WTC11 (cell line): ENCODE data around the gene AKR1C3. TPM values are rescaled to one million over a fixed set of nuclear protein-coding genes. Genes with fewer than 3 reads are reported as not detected.

Experiments used
- ATAC-seq: fragments of 200-7000 bp; cut with Tn5 transposase; 2 replicates; pipeline ENCODE4 v1.10.0; 2021; ENCODE audit warnings: mild to moderate bottlenecking, moderate library complexity
- CTCF ChIA-PET: fragments of 300-600 bp; sonication (Branson Sonifier 250); formaldehyde crosslinking; loops from one replicate; lab custom pipeline; 2021; ENCODE audit warnings: antibody characterized with exemption; lab: Charles Lee
- POLR2A ChIA-PET: fragments of 350-600 bp; sonication (Branson Sonifier 250); formaldehyde crosslinking; loops from one replicate; lab custom pipeline; 2021; ENCODE audit warnings: antibody characterized with exemption; lab: Charles Lee
- DNase-seq: peaks from one replicate; pipeline ENCODE4 v3.0.0; 2021; ENCODE audit warnings: low spot score
- H3K27ac Mint-ChIP-seq: 2 replicates; pipeline ENCODE4 v1.8.0; 2021; ENCODE audit warnings: mixed read lengths
- H3K27me3 Mint-ChIP-seq: 2 replicates; pipeline ENCODE4 v1.8.0; 2021; ENCODE audit warnings: low read depth, mild to moderate bottlenecking, moderate library complexity, mixed read lengths
- H3K36me3 Mint-ChIP-seq: 2 replicates; pipeline ENCODE4 v1.8.0; 2021; ENCODE audit warnings: mixed read lengths
- H3K4me1 Mint-ChIP-seq: 2 replicates; pipeline ENCODE4 v1.8.0; 2022; ENCODE audit warnings: mixed read lengths
- H3K4me3 Mint-ChIP-seq: 2 replicates; pipeline ENCODE4 v1.8.0; 2021; ENCODE audit warnings: mild to moderate bottlenecking, moderate library complexity, mixed read lengths
- H3K9me3 Mint-ChIP-seq: 2 replicates; pipeline ENCODE4 v1.8.0; 2021; ENCODE audit warnings: mixed read lengths
- AFF4 ChIP-seq: sonication (generic); formaldehyde crosslinking; IDR thresholded peaks from 2 replicates; pipeline ENCODE4 v1.8.1; 2023; ENCODE audit warnings: mild to moderate bottlenecking, missing genetic modification reagents, borderline replicate concordance
- AR ChIP-seq: fragments of 250-450 bp; sonication (Bioruptor Pico); IDR thresholded peaks from 2 replicates; pipeline ENCODE4 v1.9.0; 2021; ENCODE audit warnings: mild to moderate bottlenecking
- CBFB ChIP-seq: sonication (generic); formaldehyde crosslinking; IDR thresholded peaks from 2 replicates; pipeline ENCODE4 v1.8.1; 2022; ENCODE audit warnings: mild to moderate bottlenecking, low read depth, missing genetic modification reagents
- CREB1 ChIP-seq: sonication (generic); formaldehyde crosslinking; IDR thresholded peaks from 2 replicates; pipeline ENCODE4 v1.8.0; 2023; ENCODE audit warnings: mild to moderate bottlenecking, missing genetic modification reagents
- ERG ChIP-seq: fragments of 250-450 bp; sonication (Bioruptor Pico); IDR thresholded peaks from 2 replicates; pipeline ENCODE4 v1.8.0; 2021; ENCODE audit warnings: mild to moderate bottlenecking
- FOXK1 ChIP-seq: sonication (generic); formaldehyde crosslinking; IDR thresholded peaks from 2 replicates; pipeline ENCODE4 v1.8.0; 2022; ENCODE audit warnings: mild to moderate bottlenecking, moderate library complexity, missing genetic modification reagents
- IRF1 ChIP-seq: sonication (generic); formaldehyde crosslinking; IDR thresholded peaks from 2 replicates; pipeline ENCODE4 v1.8.0; 2023; ENCODE audit warnings: missing genetic modification reagents
- JUN ChIP-seq: sonication (generic); formaldehyde crosslinking; IDR thresholded peaks from 2 replicates; pipeline ENCODE4 v1.8.0; 2023; ENCODE audit warnings: mild to moderate bottlenecking, missing genetic modification reagents
- NR1H2 ChIP-seq: sonication (generic); formaldehyde crosslinking; IDR thresholded peaks from 2 replicates; pipeline ENCODE4 v1.9.0; 2021; ENCODE audit warnings: mild to moderate bottlenecking, moderate library complexity, missing genetic modification reagents
- OVOL2 ChIP-seq: fragments of 250-450 bp; sonication (Bioruptor Pico); IDR thresholded peaks from 2 replicates; pipeline ENCODE4 v1.9.0; 2021; ENCODE audit warnings: mild to moderate bottlenecking, borderline replicate concordance
- PRDM15 ChIP-seq: sonication (generic); formaldehyde crosslinking; IDR thresholded peaks from 2 replicates; pipeline ENCODE4 v1.8.0; 2022; ENCODE audit warnings: missing genetic modification reagents
- SMAD3 ChIP-seq: sonication (generic); formaldehyde crosslinking; IDR thresholded peaks from 2 replicates; pipeline ENCODE4 v1.8.0; 2022; ENCODE audit warnings: missing genetic modification reagents, mild to moderate bottlenecking, borderline replicate concordance
- SOX15 ChIP-seq: fragments of 250-450 bp; sonication (Bioruptor Pico); IDR thresholded peaks from 2 replicates; pipeline ENCODE4 v1.9.0; 2021; ENCODE audit warnings: mild to moderate bottlenecking
- TEAD1 ChIP-seq: sonication (generic); formaldehyde crosslinking; IDR thresholded peaks from 2 replicates; pipeline ENCODE4 v1.8.0; 2022; ENCODE audit warnings: mild to moderate bottlenecking, missing genetic modification reagents
- USF1 ChIP-seq: sonication (generic); formaldehyde crosslinking; IDR thresholded peaks from 2 replicates; pipeline ENCODE4 v1.8.0; 2022; ENCODE audit warnings: mild to moderate bottlenecking, missing genetic modification reagents
- USF2 ChIP-seq: sonication (generic); formaldehyde crosslinking; IDR thresholded peaks from 2 replicates; pipeline ENCODE4 v1.8.1; 2023; ENCODE audit warnings: mild to moderate bottlenecking, missing genetic modification reagents, moderate library complexity
- ZNF232 ChIP-seq: sonication (generic); formaldehyde crosslinking; IDR thresholded peaks from 2 replicates; pipeline ENCODE4 v1.8.0; 2022; ENCODE audit warnings: mild to moderate bottlenecking, missing genetic modification reagents
- ZNF512 ChIP-seq: sonication (generic); formaldehyde crosslinking; IDR thresholded peaks from 2 replicates; pipeline ENCODE4 v1.8.1; 2022; ENCODE audit warnings: missing genetic modification reagents, borderline replicate concordance
- ZSCAN18 ChIP-seq: fragments of 250-450 bp; sonication (Bioruptor Pico); IDR thresholded peaks from 2 replicates; pipeline ENCODE4 v2.1.2; 2022; ENCODE audit warnings: mild to moderate bottlenecking, moderate library complexity
- total RNA-seq: library from RNA; stranded (reverse); gene quantifications from 3 replicates; pipeline ENCODE4 v1.2.3, GENCODE V29; 2021

Gene AKR1C3
- total RNA-seq, 1 experiment from 2014 or later, result 6.7 TPM

- ChIA-PET POLR2A (no interaction called here), CTCF (no interaction called here)
- H3K4me3 Mint-ChIP-seq, result no peak overlapping the region
- peaks cover 34% of the 10 kb centered on the region for H3K9me3 Mint-ChIP-seq
- H3K27me3 Mint-ChIP-seq, result peaks cover 8% of the 10 kb centered on the region
- peaks cover 25% of the 10 kb centered on the region for H3K4me1 Mint-ChIP-seq
- H3K27ac Mint-ChIP-seq, result no peak overlapping the region
- DNase-seq, result no peak
- no peak for TF ChIP-seq JUN (CRISPR knock-in tag)
- TF ChIP-seq FOXK1, result no peak
- TF ChIP-seq NR1H2 (CRISPR knock-in tag), result no peak
- TF ChIP-seq USF1 (CRISPR knock-in tag), result no peak
- TF ChIP-seq AR (CRISPR knock-in tag), result no peak
- TF ChIP-seq CBFB (CRISPR knock-in tag), result no peak
- TF ChIP-seq USF2 (CRISPR knock-in tag), result no peak
- no peak for TF ChIP-seq OVOL2
- no peak for TF ChIP-seq SOX15
- no peak for TF ChIP-seq IRF1 (CRISPR knock-in tag)
- no peak for TF ChIP-seq AFF4 (CRISPR knock-in tag)
- TF ChIP-seq SMAD3 (CRISPR knock-in tag), result no peak
- TF ChIP-seq ZSCAN18 (CRISPR knock-in tag), result no peak
- no peak for TF ChIP-seq CREB1 (CRISPR knock-in tag)
- TF ChIP-seq TEAD1 (CRISPR knock-in tag), result no peak
- TF ChIP-seq ZNF232 (CRISPR knock-in tag), result no peak
- TF ChIP-seq ERG, result no peak
- TF ChIP-seq ZNF512 (CRISPR knock-in tag), result no peak
- TF ChIP-seq PRDM15 (CRISPR knock-in tag), result no peak
- H3K36me3 Mint-ChIP-seq, result peaks cover 24% of the 10 kb centered on the region
- no peak for ATAC-seq
Measured at GRCh38 chr10:5070648-5071410, 23.4 kb upstream of the AKR1C3 start.
